DND-41 (cell line): Measurements from ENCODE around the gene IGF2.

Source experiments
- EZH2 ChIP-seq: IDR thresholded peaks from 3 replicates; pipeline ENCODE4 v1.6.1; 2012; ENCODE audit warnings: borderline replicate concordance, low read depth, mild to moderate bottlenecking, moderate library complexity, low read length, inconsistent platforms; ENCODE audit not compliant: severe bottlenecking
- TF ChIP-seq, protein P1 (sequence below): IDR thresholded peaks from 2 replicates; pipeline ENCODE4 v1.5.1; 2012; ENCODE audit warnings: borderline replicate concordance, low read length, moderate library complexity, mild to moderate bottlenecking; ENCODE audit not compliant: poor library complexity, severe bottlenecking; ENCODE audit errors: extremely low read depth

DNA sequence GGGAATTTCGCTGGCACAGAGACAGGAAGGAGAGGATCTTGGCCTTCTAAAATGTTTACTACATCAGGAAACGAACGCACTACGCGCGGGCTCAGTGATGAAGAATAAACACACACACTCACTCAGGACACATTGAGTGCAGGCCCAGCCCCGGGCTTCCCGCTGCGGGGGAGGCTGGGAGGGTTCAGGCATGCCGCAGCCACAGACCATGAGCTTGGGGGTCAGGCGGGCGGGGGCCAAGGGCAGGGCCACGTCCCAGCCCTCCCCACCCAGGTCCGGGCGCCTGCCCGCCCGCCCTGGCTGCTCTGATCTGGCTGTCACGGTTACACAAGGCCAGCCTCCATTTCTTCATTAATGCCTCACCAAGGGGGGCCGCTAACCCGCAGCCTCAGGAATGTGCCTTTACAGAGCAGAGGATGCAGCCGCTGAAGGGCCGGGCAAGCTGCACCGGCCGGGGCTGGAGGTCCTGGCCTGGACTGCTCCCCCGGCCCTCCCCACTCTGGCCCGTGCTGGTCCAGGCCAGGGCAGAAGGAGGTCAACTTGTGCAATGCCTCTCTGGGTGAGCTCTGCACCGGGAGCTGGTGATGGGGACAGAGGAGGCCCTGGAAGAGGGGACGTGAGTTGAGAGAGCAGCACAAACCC lies 41.7 kb downstream of the IGF2 start:
- TF ChIP-seq, protein P1, sequence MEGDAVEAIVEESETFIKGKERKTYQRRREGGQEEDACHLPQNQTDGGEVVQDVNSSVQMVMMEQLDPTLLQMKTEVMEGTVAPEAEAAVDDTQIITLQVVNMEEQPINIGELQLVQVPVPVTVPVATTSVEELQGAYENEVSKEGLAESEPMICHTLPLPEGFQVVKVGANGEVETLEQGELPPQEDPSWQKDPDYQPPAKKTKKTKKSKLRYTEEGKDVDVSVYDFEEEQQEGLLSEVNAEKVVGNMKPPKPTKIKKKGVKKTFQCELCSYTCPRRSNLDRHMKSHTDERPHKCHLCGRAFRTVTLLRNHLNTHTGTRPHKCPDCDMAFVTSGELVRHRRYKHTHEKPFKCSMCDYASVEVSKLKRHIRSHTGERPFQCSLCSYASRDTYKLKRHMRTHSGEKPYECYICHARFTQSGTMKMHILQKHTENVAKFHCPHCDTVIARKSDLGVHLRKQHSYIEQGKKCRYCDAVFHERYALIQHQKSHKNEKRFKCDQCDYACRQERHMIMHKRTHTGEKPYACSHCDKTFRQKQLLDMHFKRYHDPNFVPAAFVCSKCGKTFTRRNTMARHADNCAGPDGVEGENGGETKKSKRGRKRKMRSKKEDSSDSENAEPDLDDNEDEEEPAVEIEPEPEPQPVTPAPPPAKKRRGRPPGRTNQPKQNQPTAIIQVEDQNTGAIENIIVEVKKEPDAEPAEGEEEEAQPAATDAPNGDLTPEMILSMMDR: no peak
- TF ChIP-seq EZH2: no peak
